Lower lobe of right lung (tissue), 2 donors: ENCODE data around the gene MACROD2. TPM values are rescaled to one million over a fixed set of nuclear protein-coding genes. Genes with fewer than 3 reads are reported as not detected.

Experiments used
- ATAC-seq, 2 donors: fragments of 200-7000 bp; cut with Tn5 transposase; one replicate each; pipeline ENCODE4 v1.9.1; 2020 to 2022; ENCODE audit warnings: mild to moderate bottlenecking in 2 of 2, moderate library complexity in 2 of 2
- DNase-seq: peaks from one replicate; pipeline ENCODE4 v3.0.0-alpha.2; 2020
- H3K27ac ChIP-seq: fragments of 200-600 bp; one replicate; pipeline ENCODE4 v1.8.0; 2022
- H3K27me3 ChIP-seq: fragments of 200-600 bp; one replicate; pipeline ENCODE4 v1.8.0; 2022; ENCODE audit warnings: low read depth
- H3K36me3 ChIP-seq: fragments of 200-600 bp; one replicate; pipeline ENCODE4 v1.8.0; 2022; ENCODE audit warnings: mild to moderate bottlenecking
- H3K4me1 ChIP-seq: fragments of 200-600 bp; one replicate; pipeline ENCODE4 v1.8.0; 2022
- H3K4me3 ChIP-seq: fragments of 200-600 bp; one replicate; pipeline ENCODE4 v1.8.0; 2022; ENCODE audit warnings: mild to moderate bottlenecking
- H3K9me3 ChIP-seq: fragments of 200-600 bp; one replicate; pipeline ENCODE4 v1.8.0; 2022
- intact Hi-C: fragments of 100-400 bp; cut with DNase I; formaldehyde crosslinking; loops from one replicate; pipeline ENCODE4 v1.11.0; 2022
- total RNA-seq: library from RNA; stranded (reverse); fragmentation: NEBNext Ultra II Directional; extraction: Animal tissue kit (Norgen Biotek cat#: 25700); gene quantifications from one replicate; pipeline ENCODE4 v1.2.1, GENCODE V29; 2021
- TF ChIP-seq, protein P1 (sequence below): fragments of 200-600 bp; IDR thresholded peaks from one replicate; pipeline ENCODE4 v1.8.0; 2022; ENCODE audit warnings: antibody characterized with exemption, mild to moderate bottlenecking
- donor health status: DM: no; HTN: yes; CAD: no; lungs with severe emphysema.

MACROD2 gene
- total RNA-seq, 1 donor from 2014 or later, result 73.0 TPM

DNA sequence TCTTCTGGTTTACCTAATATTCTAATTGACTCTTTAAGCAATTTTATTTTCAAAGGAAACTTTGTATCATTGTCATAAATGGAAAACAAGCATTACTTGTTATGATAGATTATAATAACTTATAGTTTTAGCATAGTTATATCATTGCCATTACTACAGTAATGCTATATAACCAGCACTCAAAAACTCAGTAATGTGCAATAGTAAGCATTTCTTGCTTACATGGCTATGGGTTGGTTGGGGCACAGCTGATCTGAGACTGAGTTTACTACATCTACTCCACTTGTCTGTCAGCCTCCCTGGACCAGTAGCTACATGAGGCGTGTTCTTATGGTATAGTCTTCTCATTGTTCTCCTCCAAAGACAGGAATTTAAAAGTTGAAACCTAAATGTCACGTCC lies 1427.7 kb downstream of the MACROD2 start:
- Histone ChIP-seq H3K36me3 (no peaks in the 10 kb centered on the region), H3K4me3 (no peak overlapping the region), H3K9me3 (peaks cover 2% of the 10 kb centered on the region), H3K27me3 (no peaks in the 10 kb centered on the region), H3K4me1 (no peaks in the 10 kb centered on the region), H3K27ac (no peak overlapping the region)
- no peak for DNase-seq
- TF ChIP-seq, protein P1, sequence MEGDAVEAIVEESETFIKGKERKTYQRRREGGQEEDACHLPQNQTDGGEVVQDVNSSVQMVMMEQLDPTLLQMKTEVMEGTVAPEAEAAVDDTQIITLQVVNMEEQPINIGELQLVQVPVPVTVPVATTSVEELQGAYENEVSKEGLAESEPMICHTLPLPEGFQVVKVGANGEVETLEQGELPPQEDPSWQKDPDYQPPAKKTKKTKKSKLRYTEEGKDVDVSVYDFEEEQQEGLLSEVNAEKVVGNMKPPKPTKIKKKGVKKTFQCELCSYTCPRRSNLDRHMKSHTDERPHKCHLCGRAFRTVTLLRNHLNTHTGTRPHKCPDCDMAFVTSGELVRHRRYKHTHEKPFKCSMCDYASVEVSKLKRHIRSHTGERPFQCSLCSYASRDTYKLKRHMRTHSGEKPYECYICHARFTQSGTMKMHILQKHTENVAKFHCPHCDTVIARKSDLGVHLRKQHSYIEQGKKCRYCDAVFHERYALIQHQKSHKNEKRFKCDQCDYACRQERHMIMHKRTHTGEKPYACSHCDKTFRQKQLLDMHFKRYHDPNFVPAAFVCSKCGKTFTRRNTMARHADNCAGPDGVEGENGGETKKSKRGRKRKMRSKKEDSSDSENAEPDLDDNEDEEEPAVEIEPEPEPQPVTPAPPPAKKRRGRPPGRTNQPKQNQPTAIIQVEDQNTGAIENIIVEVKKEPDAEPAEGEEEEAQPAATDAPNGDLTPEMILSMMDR, result no peak
- intact Hi-C loops, result no loop called here
- ATAC-seq, result no peak

DNA sequence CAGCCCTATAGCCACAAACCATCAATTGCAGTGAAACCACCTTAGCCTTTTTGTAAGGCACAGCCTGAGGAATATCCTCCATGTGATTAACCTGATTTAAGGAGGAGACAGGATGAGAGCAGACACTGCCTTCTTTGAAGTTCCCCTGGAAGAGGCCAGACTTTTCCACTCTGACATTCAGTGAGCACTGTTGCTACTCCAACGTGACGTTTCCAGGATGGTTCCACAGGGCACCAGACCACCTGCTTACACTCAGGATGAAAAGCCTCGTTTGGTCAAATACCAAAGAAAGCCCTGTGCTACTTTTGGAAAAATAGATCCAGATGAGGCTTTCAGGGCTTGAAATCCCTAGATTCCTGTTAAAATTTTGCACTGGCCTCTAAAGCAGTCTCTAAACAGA lies 1444.2 kb downstream of the MACROD2 start:
- no peaks in the 10 kb centered on the region for H3K36me3 ChIP-seq
- H3K4me1 ChIP-seq, result peaks cover 8% of the 10 kb centered on the region
- DNase-seq, result no peak
- intact Hi-C loops, result no loop called here
- TF ChIP-seq, protein P1, result no peak
- H3K9me3 ChIP-seq, result no peaks in the 10 kb centered on the region
- H3K4me3 ChIP-seq, result no peak overlapping the region
- no peaks in the 10 kb centered on the region for H3K27me3 ChIP-seq
- no peak for ATAC-seq
- H3K27ac ChIP-seq, result no peak overlapping the region

DNA sequence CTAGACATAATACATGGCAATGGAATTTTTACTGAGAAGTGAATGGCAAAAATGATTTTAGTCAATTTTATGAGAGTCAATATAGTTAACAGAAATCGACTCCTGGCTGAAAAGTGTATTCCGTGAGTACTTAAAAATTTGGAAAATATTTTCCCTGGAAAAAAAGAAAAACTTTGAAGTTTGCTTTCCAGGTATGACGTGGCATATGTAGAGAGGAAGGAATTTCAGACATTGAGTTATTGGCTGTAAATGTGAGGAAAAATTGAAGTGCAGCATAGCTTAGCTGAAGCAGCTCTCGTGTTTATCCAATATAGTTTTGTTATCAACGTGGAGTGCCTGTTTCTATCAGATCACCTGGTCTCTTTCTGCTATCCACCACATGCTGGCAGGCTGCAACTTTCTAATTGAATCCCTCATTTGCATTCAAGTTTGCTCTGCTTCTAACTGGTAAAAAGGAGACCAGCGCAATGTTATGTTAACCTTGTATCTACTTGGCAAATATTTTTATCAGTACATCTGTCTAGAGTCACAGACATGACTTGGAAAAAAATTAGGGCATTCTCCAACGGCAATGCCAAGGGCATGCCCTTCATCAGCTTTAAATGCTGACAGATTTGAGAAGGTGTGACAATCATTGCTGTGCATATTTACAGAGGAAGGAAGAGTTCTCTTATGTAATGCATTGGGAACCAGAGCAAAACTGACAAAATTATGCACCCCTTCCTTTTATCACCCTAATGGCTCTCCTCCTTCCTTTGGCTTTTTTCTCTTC lies 1444.9 kb downstream of the MACROD2 start:
- H3K4me3 ChIP-seq, result no peak overlapping the region
- DNase-seq, result no peak
- peaks cover 8% of the 10 kb centered on the region for H3K4me1 ChIP-seq

DNA sequence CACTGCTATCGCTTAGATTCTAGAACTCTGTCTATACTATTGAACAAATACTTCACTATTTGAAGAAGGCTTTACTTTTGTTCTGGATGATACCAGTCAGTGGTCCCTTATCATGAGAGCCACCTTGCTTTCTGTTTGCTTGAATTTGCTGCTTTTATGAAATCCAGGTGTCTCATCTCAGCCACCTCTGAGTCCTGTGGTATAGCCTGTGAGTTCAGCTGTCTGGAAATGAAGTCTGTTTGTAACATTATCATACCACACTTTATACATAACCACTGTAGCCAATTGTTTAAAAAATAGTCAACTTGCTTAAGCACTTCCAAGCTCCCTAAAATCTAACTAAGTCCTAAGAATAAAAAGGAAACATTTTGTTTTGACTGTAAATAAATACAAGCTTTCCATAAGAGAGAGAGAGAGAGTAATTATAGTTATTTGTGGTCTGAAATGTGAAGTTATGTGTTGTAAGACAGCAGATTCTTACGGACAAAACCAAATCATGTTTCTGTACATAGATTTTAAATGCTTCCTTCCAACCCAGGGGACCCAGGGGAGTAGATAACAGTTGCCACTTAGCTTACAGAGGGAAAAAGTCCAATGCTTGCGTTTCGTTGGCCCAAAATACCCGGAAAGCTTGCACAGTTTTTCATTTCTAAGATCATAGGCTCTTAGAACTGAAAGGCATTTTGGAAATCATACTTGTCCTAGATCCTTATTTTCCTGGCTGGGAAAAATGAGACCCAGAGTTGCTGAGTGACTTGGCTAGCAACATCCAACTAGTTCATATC lies 1449.9 kb downstream of the MACROD2 start:
- H3K36me3 ChIP-seq, result no peaks in the 10 kb centered on the region
- DNase-seq, result no peak
- peaks cover 8% of the 10 kb centered on the region for H3K4me1 ChIP-seq
- no peak overlapping the region for H3K27ac ChIP-seq
- no peaks in the 10 kb centered on the region for H3K9me3 ChIP-seq
- ATAC-seq, result no peak
- no peaks in the 10 kb centered on the region for H3K27me3 ChIP-seq
- TF ChIP-seq, protein P1, result no peak
- intact Hi-C loops, result no loop called here
- H3K4me3 ChIP-seq, result no peak overlapping the region

More for the DNA sequence above, 1444.9 kb downstream of the MACROD2 start:
- H3K27ac ChIP-seq, result no peak overlapping the region
- TF ChIP-seq, protein P1, result no peak
- H3K36me3 ChIP-seq, result no peaks in the 10 kb centered on the region
- intact Hi-C loops, result no loop called here
- no peaks in the 10 kb centered on the region for H3K9me3 ChIP-seq
- no peak for ATAC-seq
- H3K27me3 ChIP-seq, result no peaks in the 10 kb centered on the region

DNA sequence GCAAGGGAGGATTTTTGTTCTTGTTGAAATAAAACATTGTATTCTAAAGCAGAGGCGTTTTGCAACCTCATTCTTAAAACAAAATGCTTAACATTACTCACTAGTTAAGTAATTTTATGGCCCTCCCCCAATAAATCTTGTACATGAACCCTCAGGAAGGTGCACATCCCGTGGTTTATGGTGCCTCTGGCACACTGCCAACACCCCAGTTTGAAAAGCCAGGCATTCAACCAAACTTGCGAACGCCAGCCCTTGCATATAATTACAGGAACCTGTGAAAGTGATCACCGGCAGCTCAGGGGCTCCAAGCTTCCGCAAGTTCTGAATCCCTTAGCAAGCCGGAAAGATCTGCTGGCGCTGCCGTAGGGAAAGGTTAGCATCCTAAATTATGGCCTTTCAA lies 1451.1 kb downstream of the MACROD2 start:
- H3K27me3 ChIP-seq, result no peaks in the 10 kb centered on the region
- no peaks in the 10 kb centered on the region for H3K9me3 ChIP-seq
- intact Hi-C loops, result no loop called here
- ATAC-seq (no peak), DNase-seq (no peak)
- peaks cover 8% of the 10 kb centered on the region for H3K4me1 ChIP-seq
- H3K27ac ChIP-seq, result no peak overlapping the region
- TF ChIP-seq, protein P1, result no peak
- H3K36me3 ChIP-seq, result no peaks in the 10 kb centered on the region
- H3K4me3 ChIP-seq, result no peak overlapping the region
